Measurements from ENCODE around the gene SNX25. TPM values are rescaled to one million over a fixed set of nuclear protein-coding genes. Genes with fewer than 3 reads are reported as not detected.
"Not testable (repeated sequence)": the region's sequence is repeated elsewhere in the genome, so short reads cannot be mapped to it uniquely, and the experiment has no call there.

Gene SNX25
- total RNA-seq, 1 donor from 2014 or later = 40.6 TPM

GRCh38 chr4:185196437-185196836 lies 13.0 kb upstream of the SNX25 start:
- TF ChIP-seq, protein P1, sequence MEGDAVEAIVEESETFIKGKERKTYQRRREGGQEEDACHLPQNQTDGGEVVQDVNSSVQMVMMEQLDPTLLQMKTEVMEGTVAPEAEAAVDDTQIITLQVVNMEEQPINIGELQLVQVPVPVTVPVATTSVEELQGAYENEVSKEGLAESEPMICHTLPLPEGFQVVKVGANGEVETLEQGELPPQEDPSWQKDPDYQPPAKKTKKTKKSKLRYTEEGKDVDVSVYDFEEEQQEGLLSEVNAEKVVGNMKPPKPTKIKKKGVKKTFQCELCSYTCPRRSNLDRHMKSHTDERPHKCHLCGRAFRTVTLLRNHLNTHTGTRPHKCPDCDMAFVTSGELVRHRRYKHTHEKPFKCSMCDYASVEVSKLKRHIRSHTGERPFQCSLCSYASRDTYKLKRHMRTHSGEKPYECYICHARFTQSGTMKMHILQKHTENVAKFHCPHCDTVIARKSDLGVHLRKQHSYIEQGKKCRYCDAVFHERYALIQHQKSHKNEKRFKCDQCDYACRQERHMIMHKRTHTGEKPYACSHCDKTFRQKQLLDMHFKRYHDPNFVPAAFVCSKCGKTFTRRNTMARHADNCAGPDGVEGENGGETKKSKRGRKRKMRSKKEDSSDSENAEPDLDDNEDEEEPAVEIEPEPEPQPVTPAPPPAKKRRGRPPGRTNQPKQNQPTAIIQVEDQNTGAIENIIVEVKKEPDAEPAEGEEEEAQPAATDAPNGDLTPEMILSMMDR (conservative IDR thresholded peaks at IDR 0.05; ENCODE audit: low read depth, low read length) = no peak
- no peak overlapping the region for H3K4me3 ChIP-seq (ENCODE audit: low read depth, low read length)
- no peak for DNase-seq (ENCODE audit: low read depth)

- not testable (repeated sequence) for H3K4me3 ChIP-seq (ENCODE audit: low read depth, low read length); DNase-seq (ENCODE audit: low read depth)
Observed at GRCh38 chr4:185198189-185198588, 11.2 kb upstream of the SNX25 start.

DNA sequence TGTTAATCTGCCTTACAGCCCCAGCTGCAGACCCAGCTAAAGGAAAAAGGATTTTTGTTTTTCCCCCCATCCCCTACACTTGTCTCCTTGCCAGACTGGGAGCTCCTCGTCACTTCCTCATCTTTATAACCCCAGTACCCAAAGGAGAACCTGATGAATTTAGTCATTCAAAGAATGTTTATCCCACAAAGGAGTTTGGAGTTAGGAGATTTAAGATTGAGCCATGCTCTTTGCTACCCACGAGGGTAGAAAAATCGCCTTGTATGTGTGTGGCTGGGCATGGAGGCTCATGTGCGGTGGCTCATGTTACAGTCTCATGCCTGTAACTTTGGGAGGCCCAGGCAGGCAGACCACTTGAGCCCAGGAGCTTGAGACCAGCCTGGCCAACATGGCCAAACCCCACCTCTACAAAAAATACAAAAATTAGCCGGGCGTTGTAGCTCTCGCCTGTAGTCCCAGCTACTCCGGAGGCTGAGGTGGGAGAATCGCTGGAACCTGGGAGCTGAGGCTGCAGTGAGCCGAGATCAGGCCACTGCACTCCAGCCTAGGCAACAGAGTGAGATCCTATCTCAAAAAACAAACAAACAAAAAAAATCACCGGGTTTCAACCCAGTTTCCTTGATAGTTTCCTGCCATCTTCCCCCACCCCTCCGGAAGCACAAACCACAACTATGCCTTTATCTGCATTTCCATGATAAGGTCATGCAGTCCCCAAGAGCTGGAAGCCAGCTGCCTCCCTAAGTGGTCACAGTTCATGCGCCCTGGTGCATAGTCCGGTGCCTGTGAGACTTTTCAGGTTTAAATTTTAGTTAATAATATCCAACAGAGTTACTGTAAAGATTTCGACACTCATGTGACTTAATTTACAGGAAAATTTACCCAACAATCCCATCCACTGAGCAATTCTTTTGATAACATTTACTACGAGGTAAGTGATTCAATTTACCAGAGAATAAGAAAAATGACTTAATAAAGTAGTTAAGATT lies 7.1 kb upstream of the SNX25 start:
- DNase-seq (ENCODE audit: low read depth) = no peak
- peak overlapping the region; percentile 66 for H3K4me3 ChIP-seq (ENCODE audit: low read depth, low read length)
- TF ChIP-seq, protein P1 (conservative IDR thresholded peaks at IDR 0.05; ENCODE audit: low read depth, low read length) = no peak

GRCh38 chr4:185202984-185203485 lies 6.4 kb upstream of the SNX25 start:
- H3K4me3 ChIP-seq (ENCODE audit: low read depth, low read length) = peak overlapping the region; percentile 66
- TF ChIP-seq, protein P1 (conservative IDR thresholded peaks at IDR 0.05; ENCODE audit: low read depth, low read length) = no peak
- DNase-seq (ENCODE audit: low read depth) = no peak

- peak within 1 kb of the TSS; percentile 66 for H3K4me3 ChIP-seq (ENCODE audit: low read depth, low read length)
- TF ChIP-seq, protein P1 (conservative IDR thresholded peaks at IDR 0.05; ENCODE audit: low read depth, low read length) = no peak
- DNase-seq (ENCODE audit: low read depth) = no peak
Observed at GRCh38 chr4:185203486-185204237, 5.7 kb upstream of the SNX25 start, which contains the start of gene CFAP97. CFAP97 (minus strand) TSS chr4:185204000; CDS start chr4:185191196, 12,804 bp downstream.

GRCh38 chr4:185204238-185204910 lies 5.0 kb upstream of the SNX25 start:
- DNase-seq (ENCODE audit: low read depth) = no peak
- TF ChIP-seq, protein P1 (conservative IDR thresholded peaks at IDR 0.05; ENCODE audit: low read depth, low read length) = no peak
- H3K4me3 ChIP-seq (ENCODE audit: low read depth, low read length) = peak overlapping the region; percentile 66

GRCh38 chr4:185205073-185205472 lies 4.3 kb upstream of the SNX25 start:
- not testable (repeated sequence) for DNase-seq (ENCODE audit: low read depth); H3K4me3 ChIP-seq (ENCODE audit: low read depth, low read length)
